ENCODE results near the gene SH3TC1. TPM values are rescaled to one million over a fixed set of nuclear protein-coding genes. Genes with fewer than 3 reads are reported as not detected.

SH3TC1 gene
- total RNA-seq, 1 donor from 2014 or later: 12.5 TPM

GRCh38 chr4:8241895-8242696, 43.0 kb downstream of the SH3TC1 start:
- H3K4me1 Mint-ChIP-seq (ENCODE audit: low read depth): peaks cover 6% of the 10 kb centered on the region
- TF ChIP-seq, protein P1, sequence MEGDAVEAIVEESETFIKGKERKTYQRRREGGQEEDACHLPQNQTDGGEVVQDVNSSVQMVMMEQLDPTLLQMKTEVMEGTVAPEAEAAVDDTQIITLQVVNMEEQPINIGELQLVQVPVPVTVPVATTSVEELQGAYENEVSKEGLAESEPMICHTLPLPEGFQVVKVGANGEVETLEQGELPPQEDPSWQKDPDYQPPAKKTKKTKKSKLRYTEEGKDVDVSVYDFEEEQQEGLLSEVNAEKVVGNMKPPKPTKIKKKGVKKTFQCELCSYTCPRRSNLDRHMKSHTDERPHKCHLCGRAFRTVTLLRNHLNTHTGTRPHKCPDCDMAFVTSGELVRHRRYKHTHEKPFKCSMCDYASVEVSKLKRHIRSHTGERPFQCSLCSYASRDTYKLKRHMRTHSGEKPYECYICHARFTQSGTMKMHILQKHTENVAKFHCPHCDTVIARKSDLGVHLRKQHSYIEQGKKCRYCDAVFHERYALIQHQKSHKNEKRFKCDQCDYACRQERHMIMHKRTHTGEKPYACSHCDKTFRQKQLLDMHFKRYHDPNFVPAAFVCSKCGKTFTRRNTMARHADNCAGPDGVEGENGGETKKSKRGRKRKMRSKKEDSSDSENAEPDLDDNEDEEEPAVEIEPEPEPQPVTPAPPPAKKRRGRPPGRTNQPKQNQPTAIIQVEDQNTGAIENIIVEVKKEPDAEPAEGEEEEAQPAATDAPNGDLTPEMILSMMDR (IDR thresholded peaks at IDR 0.05; ENCODE audit: unreplicated experiment): peak; percentile 97
- peaks cover 4% of the 10 kb centered on the region for H3K27me3 Mint-ChIP-seq
- no peak overlapping the region for H3K4me3 Mint-ChIP-seq (ENCODE audit: low read depth)
- no peak overlapping the region for H3K27ac Mint-ChIP-seq
- H3K36me3 Mint-ChIP-seq (ENCODE audit: insufficient read depth): no peaks in the 10 kb centered on the region
- DNase-seq (ENCODE audit: low spot score, unreplicated experiment): peak; percentile 96
- no peaks in the 10 kb centered on the region for H3K9me3 Mint-ChIP-seq (ENCODE audit: low read depth)

DNA sequence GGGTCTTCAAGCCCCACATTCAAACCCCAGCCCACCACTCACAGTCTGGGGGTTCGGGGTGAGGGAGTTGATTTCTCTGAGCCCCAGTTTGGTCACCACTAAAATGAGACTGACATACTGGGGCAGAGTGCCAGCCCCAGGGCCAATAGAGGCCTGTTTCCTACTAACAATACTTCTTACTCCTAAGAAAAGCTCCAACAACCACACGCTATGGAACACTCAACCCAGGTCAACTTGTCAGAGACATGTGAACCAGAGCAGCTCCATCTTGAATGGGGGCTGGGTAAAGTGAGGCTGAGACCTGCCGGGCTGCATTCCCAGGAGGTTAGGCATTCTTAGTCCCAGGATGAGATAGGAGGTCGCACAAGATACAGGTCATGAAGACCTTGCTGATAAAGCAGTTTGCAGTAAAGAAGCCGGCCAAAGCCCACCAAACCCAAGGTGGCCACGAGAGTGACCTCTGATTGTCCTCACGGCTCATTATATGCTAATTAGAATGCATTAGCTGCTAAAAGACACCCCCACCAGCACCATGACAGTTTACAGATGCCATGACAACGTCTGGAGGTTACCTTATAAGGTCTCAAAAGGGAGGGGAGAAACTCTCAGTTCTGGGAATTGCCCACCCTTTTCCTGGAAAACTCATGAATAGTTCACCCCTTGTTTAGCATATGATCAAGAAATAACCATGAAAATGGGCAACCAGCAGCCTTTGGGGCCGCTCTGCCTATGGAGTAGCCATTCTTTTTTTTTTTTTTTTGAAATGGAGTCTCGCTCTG, 43.9 kb downstream of the SH3TC1 start:
- no peak overlapping the region for H3K4me3 Mint-ChIP-seq (ENCODE audit: low read depth)
- DNase-seq (ENCODE audit: low spot score, unreplicated experiment): no peak
- H3K36me3 Mint-ChIP-seq (ENCODE audit: insufficient read depth): no peaks in the 10 kb centered on the region
- TF ChIP-seq, protein P1 (IDR thresholded peaks at IDR 0.05; ENCODE audit: unreplicated experiment): no peak
- no peak overlapping the region for H3K27ac Mint-ChIP-seq
- peaks cover 4% of the 10 kb centered on the region for H3K27me3 Mint-ChIP-seq
- H3K9me3 Mint-ChIP-seq (ENCODE audit: low read depth): no peaks in the 10 kb centered on the region
- peaks cover 10% of the 10 kb centered on the region for H3K4me1 Mint-ChIP-seq (ENCODE audit: low read depth)

DNA sequence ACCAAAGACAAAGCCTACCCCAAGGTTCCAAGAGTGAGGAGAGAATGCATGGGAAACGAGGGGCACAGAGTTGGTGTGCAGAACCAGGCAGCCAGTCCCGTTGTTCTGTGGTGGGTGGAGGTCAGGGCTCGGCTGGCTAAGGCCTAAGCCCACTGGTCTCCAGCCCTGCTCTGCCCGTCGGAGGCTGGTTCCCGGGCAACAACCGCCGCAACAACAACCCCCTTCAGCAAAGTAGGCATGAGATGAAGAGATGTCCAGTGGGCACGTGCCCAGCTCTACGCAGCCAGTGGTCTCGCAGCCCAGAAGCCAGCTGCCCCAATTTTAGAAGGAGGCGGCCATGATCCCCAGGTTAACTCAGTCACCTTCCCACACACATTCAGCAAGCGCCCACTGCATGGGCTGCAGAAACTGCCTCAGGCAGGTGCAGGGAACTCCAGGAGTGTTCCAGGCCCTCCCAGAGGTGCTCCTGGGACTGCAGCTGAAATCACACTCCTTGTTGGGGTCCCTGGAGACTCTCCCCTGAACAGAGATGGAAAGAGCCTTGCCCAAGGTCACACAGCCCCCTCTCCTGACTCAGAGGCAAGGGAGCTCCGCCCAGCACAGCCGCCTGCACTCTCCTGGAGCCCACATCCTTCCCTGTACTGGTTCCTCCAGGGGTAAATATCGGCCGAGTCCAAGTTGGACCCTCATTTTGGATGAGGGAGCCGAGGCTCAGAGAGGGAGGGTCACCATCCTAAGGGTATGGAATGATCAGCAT, 45.1 kb downstream of the SH3TC1 start:
- DNase-seq (ENCODE audit: low spot score, unreplicated experiment): no peak
- Mint-ChIP-seq H3K27me3 (peaks cover 4% of the 10 kb centered on the region), H3K27ac (no peak overlapping the region), H3K4me1 (ENCODE audit: low read depth) (peaks cover 15% of the 10 kb centered on the region), H3K4me3 (ENCODE audit: low read depth) (no peak overlapping the region), H3K9me3 (ENCODE audit: low read depth) (no peaks in the 10 kb centered on the region), H3K36me3 (ENCODE audit: insufficient read depth) (no peaks in the 10 kb centered on the region)
- TF ChIP-seq, protein P1 (IDR thresholded peaks at IDR 0.05; ENCODE audit: unreplicated experiment): no peak

- Mint-ChIP-seq H3K4me1 (ENCODE audit: low read depth) (peaks cover 15% of the 10 kb centered on the region), H3K27ac (no peak overlapping the region), H3K36me3 (ENCODE audit: insufficient read depth) (no peaks in the 10 kb centered on the region), H3K27me3 (peaks cover 4% of the 10 kb centered on the region), H3K4me3 (ENCODE audit: low read depth) (no peak overlapping the region), H3K9me3 (ENCODE audit: low read depth) (no peaks in the 10 kb centered on the region)
- DNase-seq (ENCODE audit: low spot score, unreplicated experiment): no peak
- TF ChIP-seq, protein P1 (IDR thresholded peaks at IDR 0.05; ENCODE audit: unreplicated experiment): no peak
Measured at GRCh38 chr4:8244931-8245460, 45.9 kb downstream of the SH3TC1 start.
